HG03103 (cell line): Measurements from ENCODE around the gene PLCB4.

Experiments
- ATAC-seq: cut with Tn5 transposase; IDR thresholded peaks from one replicate; pipeline ENCODE4 v1.9.1; 2021; ENCODE audit warnings: low read depth; ENCODE audit not compliant: unreplicated experiment

PLCB4 gene

GRCh38 chr20:9301129-9302090 is 232.5 kb downstream of the PLCB4 start:
- ATAC-seq = no peak

DNA sequence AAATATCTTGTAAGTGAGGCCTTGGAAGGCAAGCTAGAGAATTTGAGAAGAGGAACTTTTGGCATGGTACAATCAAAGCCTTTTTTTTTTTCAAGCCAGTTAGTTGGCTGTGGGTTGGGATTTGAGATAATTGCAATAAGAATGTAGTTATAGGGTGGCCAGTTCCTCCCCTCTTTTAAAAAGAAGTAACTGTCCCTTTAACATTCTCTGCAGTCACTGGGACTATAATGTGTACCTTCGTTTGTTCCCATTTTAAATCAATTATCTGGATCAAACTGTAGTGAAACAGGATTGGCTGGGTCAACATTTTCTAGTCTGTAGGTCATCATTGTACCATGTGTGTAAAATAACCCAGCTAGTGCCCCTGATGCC is 233.2 kb downstream of the PLCB4 start:
- no peak for ATAC-seq

GRCh38 chr20:9306521-9306920 is 237.6 kb downstream of the PLCB4 start:
- no peak for ATAC-seq

DNA sequence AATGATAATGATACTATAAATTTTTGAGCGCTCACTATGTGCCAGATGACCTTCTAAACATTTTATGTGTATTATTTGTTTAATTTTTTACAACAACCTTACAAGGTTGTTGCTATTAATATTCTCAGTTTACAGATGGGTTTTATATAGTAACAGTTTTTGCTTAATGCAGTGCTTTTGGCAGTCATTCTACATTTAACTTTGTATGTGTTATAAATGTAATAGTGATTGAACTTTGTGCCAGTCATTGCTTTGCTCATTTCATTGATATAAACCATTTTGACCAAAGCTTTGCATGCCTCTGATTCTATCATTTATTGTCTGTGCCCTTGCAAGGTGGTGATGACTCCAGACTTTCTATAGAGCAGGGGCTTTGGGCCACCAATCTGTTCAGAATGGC is 239.2 kb downstream of the PLCB4 start:
- ATAC-seq = no peak

DNA sequence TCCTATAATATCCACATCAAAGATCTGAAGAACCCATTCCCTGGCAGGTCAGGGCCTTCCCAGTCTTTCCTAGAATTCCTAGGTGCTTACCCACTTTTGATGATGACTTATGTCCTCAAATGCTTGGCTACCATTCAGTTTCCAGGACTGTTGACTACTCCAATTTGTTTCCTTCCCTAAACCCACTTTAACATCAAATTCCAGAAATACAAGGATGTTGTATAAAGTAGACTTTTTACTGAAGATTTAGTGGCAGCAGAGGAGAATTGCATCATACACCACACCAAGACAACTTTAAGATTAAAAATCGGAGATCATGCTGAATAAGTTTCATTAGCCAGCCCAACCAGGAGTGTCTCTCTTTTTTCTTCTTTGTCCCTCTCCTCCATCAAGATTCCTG is 242.2 kb downstream of the PLCB4 start:
- ATAC-seq = no peak

GRCh38 chr20:9319687-9320384 is 250.9 kb downstream of the PLCB4 start:
- no peak for ATAC-seq

DNA sequence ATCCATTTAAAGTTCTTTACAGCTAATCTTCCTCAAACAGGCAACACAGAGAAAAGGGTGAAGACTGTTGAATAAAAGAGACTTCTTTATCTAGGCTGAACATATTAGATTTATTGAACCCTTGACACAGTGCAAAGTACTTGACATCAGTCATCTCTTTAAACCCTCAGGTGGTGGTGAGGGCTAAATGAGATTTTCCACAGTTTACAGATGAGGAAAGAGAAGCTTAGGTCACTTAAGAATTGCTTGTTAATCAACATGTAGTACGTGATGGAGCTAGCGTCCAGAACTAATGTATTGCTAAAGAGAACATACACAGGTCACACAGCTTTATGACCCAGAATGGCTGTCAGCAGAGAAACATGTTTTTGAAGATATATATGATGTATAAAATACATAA is 252.1 kb downstream of the PLCB4 start:
- no peak for ATAC-seq

DNA sequence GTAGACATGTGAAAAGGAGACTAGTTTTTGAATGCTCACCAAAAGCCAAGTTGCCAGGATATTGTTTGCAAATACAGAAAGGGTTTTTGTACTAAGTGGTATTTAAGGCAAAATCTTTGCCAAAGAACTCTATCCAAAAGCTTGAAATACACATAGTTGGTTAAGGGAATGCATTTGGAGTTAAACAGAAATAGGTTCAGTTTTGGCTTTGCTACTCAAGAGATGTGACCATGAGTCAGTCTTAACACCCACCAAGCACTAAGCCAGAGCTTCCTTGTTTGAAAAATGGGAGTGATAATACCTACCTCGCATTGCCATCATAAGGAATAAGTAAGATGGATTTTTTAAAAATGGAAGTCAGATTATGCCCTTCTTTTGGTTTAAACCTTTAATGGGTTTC is 253.8 kb downstream of the PLCB4 start:
- no peak for ATAC-seq

DNA sequence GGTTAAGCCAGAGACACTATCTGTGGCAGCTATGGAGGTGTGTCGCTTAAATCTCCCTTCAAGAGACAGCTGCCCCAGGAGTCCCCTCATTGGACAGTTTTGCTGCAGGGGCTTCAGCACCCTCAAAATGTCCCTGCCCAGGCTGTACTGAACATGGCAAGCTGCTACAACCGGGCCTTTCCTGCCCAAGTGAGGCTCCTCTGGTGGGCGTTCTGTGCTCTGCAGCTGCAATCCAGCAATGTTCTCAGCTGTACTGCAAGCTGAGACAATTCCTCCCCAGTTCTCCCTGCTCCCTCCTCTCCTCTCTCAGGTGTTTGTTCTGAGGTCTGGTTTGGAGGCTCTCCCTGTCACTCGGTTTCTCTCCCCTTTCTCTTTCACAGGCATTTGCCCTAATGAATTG is 254.7 kb downstream of the PLCB4 start:
- no peak for ATAC-seq

DNA sequence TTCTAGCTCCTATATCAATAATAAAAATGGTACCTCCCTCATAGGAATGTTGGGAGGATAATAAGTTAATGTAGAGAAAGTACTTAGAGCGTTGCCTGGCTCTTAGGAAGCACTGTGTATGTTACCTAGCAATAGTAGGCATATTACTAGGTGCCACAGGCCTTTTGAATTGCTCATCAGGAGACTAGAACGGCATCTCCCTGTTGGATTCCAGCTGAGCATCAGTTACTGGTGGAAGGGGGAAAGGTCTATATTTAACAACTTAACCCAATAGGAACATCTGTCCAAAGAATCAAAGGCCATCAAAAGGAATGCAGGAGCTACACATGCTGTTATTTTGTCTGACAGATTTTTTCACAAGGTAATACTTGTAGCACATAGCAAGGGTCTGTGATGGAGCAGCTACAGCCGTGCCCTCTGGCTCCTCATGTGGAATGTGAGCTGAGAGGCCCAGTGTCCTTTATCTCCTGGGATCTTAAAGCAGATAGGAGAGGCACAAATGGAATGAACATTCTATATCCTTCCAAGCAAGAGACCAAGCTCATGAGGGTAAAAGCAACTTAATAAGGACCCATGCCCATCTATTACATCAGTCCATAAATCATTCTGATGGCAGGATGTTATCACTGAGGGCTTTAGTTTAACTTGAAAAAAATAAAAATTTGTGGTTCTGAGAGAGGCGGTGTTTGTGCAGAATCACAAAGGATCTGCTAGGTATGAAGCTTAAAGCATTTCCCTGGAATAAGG is 260.6 kb downstream of the PLCB4 start:
- no peak for ATAC-seq

- no peak for ATAC-seq
These were observed 261.3 kb downstream of the PLCB4 start for GRCh38 chr20:9330151-9330550.

DNA sequence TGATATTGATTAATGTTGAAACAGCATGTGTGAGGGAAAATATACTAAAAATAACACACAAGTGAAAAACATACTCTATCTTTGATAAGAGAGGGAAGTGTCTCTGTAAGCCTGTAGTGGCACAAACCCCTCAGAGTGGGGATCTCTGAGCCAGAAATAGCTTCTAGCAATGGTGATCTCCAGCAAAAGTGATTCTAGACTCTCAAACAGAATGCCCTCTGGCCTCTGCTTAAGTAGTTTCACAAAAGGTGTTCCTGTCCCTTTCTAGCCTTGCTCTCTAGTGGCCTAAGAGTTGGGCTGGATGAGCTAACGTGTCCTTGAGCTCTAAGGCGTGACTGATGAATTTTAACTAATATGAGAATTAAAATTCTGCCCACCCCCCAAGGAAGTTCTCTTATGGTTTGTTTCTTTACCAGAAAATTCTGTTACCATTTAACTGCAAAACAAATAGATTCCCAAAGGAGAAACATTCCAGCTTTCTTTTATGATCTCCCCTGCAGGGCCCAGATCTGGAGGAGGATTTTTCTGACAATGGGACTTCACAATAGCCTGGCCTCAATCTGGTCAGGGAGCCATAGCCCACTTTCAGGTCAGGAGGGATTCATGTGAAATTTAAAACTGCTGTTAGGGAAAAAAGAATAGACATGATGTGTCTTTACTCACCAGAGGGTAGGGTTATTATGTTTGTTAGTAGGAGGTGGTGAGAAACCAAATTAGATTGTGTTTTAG is 263.0 kb downstream of the PLCB4 start:
- ATAC-seq = no peak

- ATAC-seq = no peak
These were observed 264.0 kb downstream of the PLCB4 start for GRCh38 chr20:9332791-9333479.

DNA sequence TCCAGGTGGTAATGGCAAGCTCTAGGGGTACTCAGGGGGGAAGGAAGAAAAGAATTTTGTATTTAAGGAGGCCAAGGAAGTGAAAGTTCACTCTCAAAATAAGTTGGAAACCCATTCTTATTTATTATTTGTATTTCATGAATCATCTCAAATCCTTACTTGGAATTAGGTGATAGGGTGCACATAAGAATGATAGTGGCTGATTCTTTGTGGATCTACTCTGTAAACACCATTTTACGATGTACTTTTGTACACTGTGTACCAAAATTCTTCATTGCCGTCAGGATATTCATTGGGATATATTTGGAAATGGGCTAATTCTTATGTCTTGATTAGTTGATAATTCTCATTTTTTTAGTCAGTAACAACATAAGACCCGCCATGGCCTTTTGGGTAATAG is 266.0 kb downstream of the PLCB4 start:
- no peak for ATAC-seq

DNA sequence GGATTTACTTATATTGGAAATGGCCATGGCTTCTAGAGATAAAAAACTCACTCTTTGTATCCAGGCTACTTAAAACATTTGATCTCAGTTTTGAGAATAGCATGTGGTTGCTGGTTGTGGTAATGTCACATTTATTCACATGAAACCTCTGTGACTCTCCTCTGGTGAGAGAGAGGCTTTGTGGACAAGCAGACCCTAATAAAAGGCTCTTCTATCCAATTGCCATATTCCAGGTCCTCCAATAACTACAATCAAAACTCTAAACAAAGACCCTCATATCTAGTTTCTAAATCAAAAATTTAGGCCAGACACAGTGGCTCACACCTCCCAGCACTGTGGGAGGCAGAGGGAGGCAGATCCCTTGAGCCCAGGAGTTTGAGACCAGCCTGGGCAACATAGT is 269.2 kb downstream of the PLCB4 start:
- no peak for ATAC-seq

DNA sequence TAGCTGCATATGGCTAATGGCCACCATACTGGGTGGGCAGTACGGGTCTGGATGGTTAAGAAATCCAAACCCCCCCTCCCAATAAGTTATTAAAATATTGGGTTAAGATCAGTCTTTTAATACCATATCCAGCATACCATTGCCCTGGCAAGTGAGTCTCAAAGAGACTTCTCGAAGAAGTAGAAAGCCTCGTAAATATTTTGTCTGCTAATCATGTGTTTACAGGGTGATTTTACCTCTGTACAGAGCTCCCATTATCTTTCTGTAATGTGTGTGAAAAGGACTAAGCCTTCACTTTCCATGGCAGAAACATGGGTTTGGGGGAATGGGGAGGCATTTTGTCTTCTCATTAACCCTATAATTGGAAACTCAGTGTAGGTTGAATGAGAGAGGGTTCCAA is 270.8 kb downstream of the PLCB4 start:
- no peak for ATAC-seq

- ATAC-seq = no peak
These were observed 273.8 kb downstream of the PLCB4 start for GRCh38 chr20:9342651-9343050.

DNA sequence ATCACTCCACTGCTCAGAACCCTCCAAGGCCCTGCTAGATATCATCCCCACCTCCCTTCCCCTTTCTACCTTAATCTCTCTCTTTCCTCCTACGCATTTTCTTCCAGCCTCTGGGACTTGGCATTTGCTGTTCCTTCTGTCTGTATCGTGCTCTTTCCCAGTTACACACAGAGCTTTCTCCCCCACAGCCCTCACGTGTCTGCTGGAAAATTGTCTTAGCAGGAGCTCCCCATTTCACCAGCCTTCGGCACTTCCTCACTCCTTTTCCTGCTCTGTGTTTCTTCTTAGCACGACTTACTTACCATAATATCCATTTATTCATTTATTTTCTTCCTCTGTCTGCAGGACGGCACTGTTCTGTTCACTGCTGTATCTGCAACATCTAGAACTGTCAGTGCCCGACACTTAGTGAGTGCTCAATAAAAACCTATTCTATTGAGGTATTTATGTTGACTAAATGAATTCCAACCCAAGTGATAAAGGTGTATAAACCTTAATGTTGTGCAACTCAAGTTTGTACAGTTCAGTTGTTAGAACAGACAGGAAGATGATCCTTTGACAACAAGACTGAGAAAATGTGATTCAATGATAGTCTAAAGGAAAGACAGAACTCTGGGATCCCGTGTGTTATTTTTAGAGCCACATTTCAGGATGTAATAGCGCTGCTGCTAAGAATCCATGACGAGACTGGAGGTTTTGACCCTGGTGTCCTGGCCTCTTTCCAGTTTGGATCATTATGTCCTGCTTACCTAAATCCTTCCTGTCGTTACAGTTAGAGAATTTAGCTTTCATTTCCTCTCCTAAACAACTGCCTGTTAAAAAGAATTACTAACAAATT is 275.4 kb downstream of the PLCB4 start:
- no peak for ATAC-seq

GRCh38 chr20:9348316-9348715 is 279.4 kb downstream of the PLCB4 start:
- ATAC-seq = no peak
